Measurements from ENCODE around the gene MRPL43.
"Not testable (repeated sequence)": the region's sequence is repeated elsewhere in the genome, so short reads cannot be mapped to it uniquely, and the experiment has no call there.

The MRPL43 gene

DNA sequence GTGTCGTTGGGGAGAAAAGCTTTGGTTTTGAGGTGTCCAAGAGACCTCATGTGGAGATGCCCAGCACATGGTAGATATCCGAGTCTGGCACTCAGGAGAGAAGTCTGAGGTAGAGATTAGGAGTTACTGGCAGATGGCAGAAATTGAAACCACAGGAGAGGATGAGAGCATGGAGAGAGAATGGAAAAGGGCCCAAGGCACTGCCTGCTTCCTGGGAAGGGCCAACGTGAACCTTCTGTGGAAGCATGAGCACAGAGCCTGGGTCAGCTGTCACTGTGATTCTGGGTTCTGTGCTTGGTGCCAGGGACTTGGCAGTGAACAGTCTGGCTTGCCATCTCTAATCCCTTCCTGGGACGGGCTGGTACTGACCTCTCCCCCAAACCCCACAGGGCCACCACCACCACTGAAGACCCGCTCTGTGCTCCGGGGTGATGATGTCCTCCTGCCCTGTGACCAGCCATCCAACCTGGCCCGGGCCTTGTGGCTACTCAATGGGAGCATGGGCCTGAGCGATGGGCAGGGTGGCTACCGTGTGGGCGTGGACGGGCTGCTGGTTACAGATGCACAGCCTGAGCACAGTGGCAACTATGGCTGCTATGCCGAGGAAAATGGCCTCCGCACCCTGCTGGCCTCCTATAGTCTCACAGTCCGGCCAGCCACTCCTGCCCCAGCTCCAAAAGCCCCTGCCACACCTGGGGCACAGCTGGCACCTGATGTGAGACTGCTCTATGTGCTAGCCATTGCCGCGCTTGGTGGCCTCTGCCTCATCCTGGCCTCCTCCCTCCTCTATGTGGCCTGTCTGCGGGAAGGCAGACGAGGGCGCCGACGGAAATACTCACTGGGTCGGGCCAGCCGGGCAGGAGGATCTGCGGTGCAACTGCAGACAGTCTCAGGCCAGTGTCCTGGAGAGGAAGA lies 4.1 kb downstream of the MRPL43 start:
- DNase-seq (ENCODE audit: low read depth), result no peak

DNA sequence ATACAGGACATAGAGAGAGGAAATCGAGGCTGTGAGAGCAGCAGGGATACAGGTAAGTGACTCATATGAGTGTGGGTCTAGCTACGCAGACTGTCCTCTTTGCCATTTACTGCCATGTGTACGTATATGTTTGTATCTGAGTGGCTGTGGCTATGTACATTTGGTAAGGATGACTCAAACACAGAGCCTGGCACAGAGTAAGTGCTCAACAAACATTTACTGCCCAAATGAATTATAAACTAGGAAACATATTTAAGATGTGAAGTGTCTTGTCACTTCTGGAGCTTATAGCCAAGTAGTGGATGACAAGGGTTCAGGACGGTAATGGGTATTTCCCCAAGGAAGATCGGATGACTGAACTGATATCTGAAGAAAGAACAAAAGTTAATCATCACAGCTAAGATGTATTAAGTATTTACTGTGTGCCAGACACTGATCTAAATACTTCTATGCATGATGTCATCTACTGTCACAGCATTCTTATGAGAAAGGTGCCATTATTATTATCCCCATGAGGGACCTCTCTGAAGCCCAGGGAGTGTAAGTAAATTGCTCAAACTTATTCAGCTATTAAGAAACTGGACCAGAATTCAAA lies 6.0 kb downstream of the MRPL43 start:
- no peak for DNase-seq (ENCODE audit: low read depth)

DNA sequence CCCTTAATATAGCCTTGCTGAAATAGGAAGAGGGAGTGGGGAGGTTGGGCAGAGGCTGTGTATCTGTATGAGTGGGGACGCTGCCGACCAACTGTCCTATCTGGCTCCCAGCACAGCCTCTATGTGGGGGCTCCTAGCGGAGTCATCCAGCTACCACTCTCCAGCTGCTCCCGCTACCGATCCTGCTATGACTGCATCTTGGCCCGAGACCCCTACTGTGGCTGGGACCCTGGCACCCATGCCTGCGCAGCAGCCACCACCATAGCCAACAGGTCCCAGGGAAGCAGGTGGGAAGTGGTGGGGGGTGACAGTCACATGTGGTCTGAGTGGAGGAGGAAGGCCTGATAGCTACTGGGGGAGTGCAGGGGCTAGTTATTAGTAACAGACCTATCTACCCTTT lies 6.6 kb downstream of the MRPL43 start:
- no peak for DNase-seq (ENCODE audit: low read depth)

DNA sequence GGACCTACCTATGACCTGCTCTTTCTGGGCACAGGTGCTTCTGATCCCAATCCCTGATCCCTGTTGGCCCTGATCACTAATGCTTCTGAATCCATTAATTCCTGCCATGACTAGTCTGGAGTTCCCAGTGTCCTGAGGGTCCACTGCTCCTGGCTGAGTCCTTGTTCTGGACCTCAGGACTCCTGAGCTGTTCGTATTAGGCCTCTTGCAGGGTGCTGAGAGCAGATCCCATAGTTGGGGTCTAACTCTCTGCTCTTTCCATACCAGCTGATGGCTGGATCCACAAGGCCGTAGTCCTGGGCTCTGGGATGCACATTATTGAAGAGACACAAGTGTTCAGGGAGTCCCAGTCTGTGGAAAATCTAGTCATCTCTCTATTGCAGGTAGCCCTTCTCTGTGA lies 7.0 kb downstream of the MRPL43 start:
- DNase-seq (ENCODE audit: low read depth), result no peak

DNA sequence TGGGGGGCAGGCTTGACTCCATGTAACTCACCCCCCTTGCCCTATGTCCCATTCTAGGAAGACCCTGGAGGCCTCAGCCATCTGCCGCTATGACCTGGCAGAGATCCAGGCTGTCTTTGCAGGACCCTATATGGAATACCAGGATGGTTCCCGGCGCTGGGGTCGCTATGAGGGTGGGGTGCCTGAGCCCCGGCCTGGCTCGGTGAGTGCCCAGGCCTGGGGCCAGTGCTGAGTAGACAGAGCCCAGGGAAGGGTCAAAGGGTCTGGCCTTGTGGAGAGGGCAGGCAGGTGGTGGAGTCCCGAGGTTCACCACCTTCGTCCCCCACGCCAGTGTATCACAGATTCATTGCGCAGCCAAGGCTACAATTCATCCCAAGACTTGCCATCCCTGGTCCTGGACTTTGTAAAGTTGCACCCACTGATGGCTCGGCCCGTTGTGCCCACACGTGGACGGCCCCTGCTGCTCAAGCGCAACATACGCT lies 7.5 kb downstream of the MRPL43 start:
- DNase-seq (ENCODE audit: low read depth), result no peak

DNA sequence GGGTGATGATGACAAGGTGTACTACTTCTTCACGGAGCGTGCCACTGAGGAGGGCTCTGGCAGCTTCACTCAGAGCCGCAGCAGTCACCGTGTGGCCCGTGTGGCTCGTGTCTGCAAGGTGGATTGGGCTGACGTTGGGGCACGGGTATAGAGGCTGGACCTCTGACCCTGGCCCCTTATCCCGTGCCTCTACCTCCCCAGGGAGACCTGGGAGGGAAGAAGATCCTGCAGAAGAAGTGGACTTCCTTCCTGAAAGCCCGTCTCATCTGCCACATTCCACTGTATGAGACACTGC lies 8.4 kb downstream of the MRPL43 start:
- no peak for DNase-seq (ENCODE audit: low read depth)

DNA sequence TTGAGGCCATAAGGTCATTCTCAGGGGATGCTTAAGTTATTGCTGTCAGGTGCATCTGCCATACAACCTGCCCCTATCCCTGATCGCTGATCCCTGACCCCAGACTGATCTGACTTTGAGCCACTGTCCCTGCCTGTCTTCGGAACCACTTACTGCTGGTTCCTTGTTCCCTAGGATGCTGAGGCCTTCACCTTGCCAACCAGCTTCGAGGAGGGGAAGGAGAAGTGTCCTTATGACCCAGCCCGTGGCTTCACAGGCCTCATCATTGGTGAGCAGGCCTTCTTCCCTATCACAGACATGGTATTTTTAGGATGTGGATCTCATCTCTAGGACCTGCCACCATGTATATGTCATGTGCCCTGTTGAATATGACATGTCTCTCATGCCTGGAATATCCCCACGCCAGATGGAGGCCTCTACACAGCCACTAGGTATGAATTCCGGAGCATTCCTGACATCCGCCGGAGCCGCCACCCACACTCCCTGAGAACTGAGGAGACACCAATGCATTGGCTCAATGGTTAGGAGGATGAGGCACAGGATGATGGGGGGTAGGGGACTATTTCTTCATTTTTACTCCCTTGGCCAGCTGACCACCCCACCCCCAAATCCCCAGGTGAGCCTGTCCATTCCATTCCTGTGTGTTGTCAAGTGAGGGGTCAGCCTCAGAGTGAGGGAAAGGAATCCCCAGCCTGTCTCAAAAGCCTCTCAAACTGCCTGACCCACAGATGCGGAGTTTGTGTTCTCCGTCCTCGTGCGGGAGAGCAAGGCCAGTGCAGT lies 9.0 kb downstream of the MRPL43 start:
- no peak for DNase-seq (ENCODE audit: low read depth)

DNA sequence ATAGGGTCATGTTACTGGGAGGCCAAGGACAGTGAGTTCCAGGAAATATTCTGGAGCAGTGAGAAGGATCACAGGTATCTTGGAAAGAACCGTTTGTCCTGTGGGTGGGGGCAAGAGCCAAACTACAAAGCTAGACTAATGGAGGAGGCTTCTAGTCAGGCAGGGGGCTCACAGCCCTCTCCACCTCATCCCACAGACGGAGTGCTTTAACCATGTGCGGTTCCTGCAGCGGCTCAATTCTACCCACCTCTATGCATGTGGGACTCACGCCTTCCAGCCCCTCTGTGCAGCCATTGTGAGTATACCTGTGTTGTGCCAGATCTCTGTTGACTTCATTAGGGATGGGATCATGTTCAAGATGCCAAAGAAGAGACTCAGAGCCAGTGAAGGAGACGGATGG lies 9.9 kb downstream of the MRPL43 start:
- no peak for DNase-seq (ENCODE audit: low read depth)

DNA sequence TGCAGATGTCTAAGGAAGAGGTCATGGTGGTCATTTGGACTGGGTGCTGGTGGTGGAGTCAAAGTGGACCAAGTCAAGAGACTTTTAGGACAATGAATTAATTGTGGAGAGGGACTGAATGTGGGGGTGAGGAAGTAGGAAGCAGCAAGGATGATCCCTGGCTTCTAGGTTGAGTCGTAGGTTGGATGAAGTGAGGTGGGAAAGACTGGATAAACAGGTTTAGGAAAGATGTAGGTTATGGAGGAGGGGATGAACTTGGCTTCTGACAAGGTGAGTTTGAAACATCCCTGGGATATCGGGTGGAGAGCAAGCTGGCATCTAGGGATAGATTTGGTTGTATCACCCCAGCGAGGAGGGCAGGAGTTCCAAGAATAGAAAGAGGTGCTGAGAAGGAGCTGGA lies 10.4 kb downstream of the MRPL43 start:
- no peak for DNase-seq (ENCODE audit: low read depth)

DNA sequence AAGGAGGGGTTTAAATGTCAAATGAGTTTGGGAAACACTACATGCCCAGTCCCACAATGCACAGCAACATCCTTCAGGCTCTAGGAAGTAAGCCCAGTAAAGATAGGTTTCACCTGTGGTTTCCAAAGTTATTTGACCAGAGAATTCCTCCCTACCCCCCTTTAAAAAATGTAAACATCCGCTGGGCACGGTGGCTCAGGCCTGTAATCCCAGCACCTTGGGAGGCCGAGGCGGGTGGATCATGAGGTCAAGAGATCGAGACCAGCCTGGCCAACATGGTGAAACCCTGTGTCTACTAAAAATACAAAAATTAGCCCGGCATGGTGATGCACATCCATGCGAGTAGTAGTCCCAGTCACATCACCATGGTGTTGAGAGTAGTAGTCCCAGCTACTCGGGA lies 11.9 kb downstream of the MRPL43 start:
- not testable (repeated sequence) for DNase-seq (ENCODE audit: low read depth)

DNA sequence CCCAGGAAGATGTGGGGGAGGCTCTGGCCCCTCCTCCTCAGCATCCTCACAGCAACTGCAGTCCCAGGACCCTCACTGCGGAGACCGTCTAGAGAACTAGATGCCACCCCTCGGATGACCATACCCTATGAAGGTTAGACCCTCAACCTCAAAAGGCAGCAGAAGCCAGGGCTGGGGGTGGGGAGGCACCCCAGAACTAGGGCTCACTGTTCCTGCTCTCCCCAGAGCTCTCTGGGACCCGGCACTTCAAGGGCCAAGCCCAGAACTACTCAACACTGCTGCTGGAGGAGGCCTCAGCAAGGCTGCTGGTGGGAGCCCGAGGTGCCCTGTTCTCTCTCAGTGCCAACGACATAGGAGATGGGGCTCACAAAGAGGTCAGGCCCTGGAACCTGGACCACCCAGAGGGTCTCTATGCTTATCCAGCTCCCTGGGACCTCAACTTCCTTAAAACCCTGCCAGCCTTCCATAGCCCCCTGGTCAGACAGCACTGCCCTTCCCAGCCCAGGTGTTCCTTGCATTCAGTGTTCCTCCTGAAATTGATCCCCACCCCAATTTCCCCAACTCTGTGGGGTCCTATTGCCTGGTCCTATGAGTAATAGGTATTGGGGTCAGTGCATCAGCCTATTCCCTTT lies 14.3 kb downstream of the MRPL43 start:
- no peak for DNase-seq (ENCODE audit: low read depth)

DNA sequence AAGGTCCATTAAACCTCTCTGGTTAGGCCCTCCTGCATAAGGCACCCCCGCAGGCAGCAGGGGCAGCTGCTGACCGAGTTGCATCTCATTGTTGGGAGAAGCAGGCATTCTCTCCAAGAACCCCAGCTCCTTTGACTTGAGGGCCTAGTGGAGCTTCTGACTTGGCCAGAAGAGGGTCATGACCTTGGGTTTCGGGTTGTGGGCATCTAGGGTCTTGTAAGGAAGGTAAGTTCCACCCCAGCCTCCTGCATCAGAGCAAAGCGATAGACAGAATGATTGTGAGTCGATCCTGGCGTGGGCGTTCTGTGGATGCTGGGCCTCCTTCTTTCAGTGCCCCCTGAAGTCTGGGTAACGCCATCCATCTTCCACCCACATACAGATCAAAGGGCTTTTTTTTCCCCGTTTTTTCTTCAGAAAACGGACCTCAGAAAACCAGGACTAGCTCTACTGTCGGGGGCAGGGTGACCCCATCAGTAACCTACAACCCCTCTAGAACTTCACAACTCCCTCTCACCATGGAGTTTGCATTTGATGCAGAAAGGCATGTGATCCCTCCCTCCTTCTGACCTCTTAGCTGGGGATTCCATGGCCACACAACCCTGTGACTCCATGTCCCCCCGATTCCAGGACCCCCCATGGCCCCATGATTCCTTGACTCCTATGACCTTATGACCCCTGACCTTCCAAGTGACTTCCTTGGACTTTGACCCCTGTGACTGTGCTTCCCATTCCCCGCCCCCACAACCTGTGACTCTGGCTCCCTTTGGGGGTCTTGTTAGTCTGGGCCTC lies 15.0 kb downstream of the MRPL43 start:
- no peak for DNase-seq (ENCODE audit: low read depth)

DNA sequence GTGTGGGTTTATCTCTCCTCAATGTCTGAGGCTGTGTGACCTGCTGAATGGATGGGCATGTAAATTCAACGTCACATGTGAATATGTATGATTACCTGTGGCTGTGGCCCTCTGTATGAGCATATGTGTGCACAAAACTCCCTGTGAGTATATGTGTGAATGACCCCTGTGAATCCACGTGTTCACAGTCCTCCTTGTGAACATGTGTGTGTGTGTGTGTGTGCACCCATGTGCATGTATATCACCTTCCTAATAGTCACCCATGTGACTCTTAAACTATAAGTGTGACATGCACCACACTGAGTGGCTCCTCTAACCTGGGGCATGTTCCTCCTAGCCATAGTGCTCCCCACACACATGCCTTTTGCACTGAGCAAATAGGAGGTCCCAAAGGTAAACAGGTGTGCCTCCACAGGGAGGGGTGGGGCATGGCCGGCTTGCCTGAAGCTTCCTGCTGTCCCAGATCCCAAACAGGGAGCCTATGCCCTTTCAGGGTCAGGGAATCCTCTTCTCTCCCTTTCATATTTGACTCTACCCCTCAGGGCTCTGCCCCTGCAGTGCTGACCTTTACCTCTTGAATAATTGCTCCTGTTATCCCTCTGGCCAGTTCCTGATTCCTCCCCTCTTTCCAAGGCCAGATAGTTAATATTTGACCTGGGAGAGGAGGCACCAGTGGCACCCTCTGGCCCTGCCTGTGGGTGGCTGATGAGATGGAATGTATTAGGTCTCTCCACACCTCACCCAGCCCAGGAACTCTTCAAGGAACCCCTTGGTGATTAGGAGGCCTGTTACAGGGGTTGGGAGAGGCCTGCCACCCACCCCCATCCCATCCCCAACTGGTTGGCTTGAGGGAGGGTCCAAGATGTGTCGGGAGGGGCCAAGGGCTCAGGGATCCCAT lies 16.1 kb downstream of the MRPL43 start:
- no peak for DNase-seq (ENCODE audit: low read depth)

DNA sequence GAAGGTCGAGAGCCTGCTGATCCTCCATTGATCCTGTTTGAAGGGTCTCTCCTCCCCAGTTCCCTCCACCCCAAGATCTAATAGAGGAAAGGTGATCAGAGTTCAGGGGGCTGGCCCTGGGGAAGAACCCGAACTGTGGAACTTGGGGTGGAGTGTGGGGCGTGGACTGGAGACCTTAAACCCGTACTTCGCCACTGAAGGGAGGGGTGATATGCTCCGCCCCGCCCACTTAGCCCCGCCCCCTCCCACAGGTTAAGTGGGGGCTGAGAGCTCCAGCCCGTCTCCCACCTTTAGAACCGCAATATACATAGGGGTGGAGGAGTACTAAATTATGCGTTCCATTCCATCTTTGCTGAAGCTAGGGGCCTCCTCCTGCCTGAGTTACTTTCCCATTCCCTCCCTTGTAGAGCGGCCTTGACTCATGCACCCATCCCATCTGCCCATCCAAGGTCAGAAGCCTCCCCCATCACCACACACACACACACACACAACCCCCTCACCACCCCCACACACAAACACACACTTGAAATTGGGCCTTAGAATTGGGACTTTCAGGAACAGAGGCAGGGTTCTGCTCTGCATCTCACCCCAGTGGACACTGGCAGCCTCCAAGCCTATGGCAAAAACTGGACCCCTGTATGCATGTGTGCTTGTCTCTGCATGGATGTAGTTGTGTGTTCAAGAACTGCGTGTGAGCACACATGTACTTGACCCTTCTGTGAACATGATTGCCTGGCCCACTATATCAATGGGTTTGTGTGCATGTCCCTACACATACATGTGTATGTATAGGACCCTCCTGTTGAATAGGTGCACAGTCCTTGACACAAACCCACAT lies 17.0 kb downstream of the MRPL43 start:
- DNase-seq (ENCODE audit: low read depth), result no peak

DNA sequence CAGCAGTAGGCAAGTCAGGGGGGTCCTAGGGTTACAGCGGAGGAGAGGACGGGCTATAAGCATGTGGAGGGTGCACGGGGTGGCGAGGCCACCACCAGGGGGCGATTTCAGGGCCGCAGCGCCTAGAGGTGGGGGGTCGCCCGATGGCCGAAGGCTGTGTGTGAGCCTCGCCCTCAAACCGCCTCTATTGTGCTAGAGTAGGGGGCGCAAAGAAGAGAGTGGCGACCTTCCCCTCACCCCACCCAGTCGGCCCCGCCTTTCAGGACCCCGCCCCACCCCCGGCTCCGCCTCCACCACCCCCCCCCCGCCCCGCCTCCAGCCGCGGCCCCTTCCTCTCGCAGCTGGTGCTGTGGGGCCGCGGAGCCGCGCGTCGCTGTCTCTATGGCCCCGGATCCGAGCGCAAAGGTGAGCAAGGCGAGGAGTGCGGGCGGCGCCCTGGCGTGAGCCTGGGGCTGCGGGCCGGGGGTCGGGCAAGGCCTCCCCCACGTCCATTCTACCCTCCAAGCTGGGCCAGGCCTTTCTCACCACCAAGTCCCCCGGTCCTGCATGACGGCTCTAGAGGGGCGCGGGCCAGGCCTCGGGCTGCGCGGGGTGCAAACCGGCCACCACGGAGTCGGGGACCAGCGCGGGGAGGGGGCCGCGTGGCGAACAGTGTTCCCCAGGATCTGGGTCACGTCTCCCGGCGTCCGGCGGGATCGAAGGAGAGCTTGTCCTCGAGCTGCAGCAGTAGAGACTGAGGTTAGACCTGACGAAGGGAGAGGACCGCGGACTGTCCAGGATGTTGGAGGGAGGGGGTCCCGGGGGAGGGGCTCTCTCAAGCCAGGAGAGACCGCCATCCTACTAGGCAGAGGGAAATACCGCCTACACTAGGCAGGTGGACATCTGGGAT lies 17.9 kb downstream of the MRPL43 start, which contains the start of gene SEMA4G:
TSS of gene SEMA4G (plus strand) at position 318 of the 889 bp plus-strand sequence. CDS start 3,409 bp downstream, outside the sequence.
- no peak for DNase-seq (ENCODE audit: low read depth)

DNA sequence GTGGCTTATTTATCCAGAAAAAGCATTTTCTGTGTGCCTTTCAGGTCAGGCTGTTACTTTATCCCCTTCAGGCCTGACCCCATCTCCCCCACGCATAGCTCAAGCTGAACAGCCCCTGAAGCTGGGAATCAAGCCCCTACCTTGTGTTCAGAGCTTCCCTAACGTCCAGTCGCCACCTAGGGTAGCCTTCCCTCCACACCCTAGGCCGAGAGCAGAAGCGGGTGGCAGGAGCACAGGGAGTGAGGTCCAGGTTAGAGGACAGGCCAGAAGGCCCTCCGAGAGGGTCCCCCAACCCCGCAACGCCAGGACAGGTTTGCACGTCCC lies 18.5 kb downstream of the MRPL43 start:
- no peak for DNase-seq (ENCODE audit: low read depth)

DNA sequence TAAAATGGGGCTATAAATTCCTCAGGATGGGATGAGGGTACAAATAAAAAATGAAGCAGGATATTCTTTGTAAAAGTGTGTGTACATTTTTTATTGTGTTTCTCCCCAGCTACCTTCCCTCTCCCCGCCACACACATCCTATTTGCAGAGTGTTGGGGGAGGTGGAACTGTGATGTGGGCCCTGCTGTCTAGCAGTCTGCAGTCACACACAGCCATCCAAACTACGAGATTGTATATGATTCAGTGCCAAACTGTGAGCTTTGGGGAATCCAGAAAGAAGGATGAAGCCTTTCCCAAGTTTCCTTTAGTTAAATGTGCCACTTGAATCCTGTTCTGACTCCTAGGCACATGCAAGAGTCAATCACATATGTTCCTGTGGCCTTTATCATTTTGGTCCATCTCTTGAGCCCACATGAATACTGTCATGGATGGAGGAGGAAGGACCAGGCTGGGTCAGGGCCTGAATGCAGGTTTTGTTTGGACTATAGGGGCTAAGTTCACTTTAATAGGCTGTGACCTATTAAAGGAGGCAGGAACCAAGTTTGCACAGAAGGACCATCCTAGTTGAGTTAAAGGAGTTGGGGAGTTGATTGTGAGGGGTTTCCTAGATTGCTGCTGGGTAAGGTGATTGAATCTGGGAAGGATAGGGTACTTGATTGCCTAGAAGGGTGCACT lies 19.1 kb downstream of the MRPL43 start:
- no peak for DNase-seq (ENCODE audit: low read depth)

DNA sequence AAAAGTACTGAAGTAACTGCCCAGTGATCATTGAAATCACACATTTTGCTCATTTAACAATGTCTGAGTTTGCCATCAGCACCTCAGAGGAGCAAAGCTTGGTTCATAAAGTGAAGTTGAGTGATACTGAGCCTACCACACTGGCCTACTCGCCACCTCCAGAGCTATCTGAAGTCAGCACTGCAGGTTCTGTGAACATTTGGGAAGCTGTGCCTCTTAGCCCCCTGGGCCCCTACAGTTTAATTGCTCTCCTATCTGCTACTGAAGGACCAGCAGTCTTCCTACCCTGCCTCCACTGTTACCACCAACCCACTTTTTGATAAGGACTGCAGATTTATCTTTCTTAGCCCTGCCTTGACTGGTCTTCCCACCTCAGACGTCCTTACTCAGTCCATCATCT lies 20.0 kb downstream of the MRPL43 start:
- DNase-seq (ENCODE audit: low read depth), result no peak

Measured in stimulated activated CD8-positive, alpha-beta memory T cell treated with anti-CD3 and anti-CD28 coated beads, Interleukin-7, amount 100 ng/mL, for 24 hours (primary cell).